AG20443 (cell line): ENCODE data around the gene CFC1.
"Not testable (repeated sequence)": the region's sequence is repeated elsewhere in the genome, so short reads cannot be mapped to it uniquely, and the experiment has no call there.

Source experiments
- DNase-seq: peaks from one replicate; pipeline ENCODE4 v3.0.0; 2012; ENCODE audit warnings: low spot score, mixed read lengths

The CFC1 gene

DNA sequence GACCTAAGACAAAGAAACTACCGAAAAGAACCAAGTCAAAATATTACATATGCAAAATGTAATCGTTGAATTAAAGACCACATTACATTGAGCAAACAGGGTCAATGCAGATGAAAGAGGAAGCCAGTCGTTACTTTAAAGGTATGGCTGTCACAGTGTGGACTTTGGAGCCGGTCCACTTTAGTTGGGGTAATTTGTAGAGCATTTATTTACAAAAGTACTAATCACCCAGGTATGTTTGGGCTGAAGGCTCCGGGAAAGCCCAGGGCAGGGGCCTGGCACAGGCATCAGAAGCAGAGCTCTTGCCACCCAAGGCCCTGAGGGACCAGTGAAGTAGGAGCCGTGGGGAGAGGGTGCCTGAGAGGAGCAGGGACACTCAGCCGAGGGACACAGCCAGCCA is 15.8 kb downstream of the CFC1 start:
- not testable (repeated sequence) for DNase-seq

DNA sequence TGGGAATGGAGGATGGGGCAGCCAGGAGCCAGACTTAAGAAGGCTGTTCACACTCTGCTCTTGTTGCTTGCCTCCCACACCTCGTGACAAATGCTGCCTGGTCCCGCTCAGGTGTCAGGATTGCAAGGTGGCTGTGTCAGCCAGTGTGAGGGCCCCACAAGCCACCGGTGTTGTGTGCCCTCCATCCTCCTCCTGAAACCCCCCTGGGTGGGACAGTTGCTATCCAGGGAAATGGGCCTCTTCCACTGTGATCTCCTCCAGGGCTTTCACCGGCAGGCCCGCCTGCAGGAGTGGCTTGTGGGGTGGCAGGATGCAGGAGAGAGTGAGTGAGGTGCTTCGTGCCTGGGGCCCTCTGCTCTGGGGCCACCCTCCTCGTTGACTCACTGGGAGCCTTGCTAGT is 16.4 kb downstream of the CFC1 start:
- not testable (repeated sequence) for DNase-seq

- DNase-seq = not testable (repeated sequence)
Measured at GRCh38 chr2:130581491-130581890, 17.9 kb downstream of the CFC1 start.

GRCh38 chr2:130579121-130579520 is 20.3 kb downstream of the CFC1 start:
- DNase-seq = not testable (repeated sequence)

DNA sequence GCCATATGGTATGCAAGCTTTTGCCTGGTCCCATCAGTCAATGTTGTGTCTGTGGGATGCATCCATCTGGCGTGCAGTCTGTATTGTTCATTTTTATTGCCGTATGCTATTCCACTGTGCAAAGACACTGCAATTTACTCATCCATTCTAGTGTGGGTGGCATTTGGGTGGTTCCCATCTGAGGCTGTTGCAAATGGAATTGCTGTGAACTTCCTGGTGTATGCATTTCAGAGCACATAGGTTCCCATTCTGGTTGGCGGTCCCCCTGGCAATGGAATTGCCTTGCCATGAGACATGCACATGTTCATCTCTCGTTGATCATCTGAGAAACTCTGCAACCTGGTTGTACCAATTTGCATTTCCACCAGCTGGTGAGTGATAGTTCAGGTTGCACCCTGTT is 21.8 kb downstream of the CFC1 start:
- DNase-seq = not testable (repeated sequence)

DNA sequence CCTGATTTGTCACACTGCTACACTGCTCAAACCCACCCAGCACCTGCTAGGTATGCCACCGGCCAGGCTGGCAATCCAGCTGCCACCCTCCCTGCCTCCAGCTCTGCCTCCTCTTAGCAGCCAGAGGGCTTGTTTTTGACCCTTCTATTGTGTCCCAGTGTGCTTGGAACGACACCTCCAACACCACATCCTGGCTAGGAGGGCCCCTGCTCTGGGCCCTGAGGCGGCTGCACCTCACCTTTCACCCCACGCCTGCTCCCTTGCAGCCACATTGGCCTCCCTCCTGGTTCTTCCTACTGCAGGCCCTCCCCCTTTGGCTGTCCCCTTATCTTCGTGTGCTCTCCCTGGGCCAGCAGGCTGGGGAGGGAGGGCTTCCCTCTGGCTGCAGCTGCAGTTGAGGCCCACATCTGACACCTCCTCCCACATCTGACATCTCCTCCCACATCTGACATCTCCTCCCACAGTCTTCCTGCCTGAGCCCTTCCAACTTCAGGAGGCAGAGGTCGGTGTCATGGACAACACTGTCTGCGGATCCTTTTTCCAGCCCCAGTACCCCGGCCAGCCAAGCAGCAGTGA is 23.1 kb downstream of the CFC1 start:
- DNase-seq = not testable (repeated sequence)

GRCh38 chr2:130574230-130574629 is 25.1 kb downstream of the CFC1 start:
- not testable (repeated sequence) for DNase-seq

GRCh38 chr2:130571929-130572328 is 27.4 kb downstream of the CFC1 start:
- DNase-seq = not testable (repeated sequence)

DNA sequence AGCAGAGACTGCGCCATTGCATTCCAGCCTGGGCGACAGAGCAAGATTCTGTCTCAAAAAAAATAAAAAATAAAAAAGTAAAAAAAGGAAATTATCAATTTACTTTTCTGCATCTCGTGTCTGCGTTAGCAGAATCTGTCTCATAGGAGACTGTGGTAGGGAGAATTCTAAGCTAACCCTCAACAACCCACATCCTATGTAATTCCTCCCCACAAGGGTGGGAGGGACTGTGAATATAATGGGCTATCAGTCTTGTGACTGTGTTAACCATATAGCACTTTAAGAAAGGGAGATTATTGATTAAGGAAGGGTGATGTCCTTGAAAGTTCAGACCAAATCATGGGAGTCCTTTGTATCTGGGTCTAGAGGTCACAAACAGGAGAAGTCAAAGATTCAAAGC is 33.2 kb downstream of the CFC1 start:
- not testable (repeated sequence) for DNase-seq

- DNase-seq = not testable (repeated sequence)
Measured at GRCh38 chr2:130556441-130556840, 42.9 kb downstream of the CFC1 start.

GRCh38 chr2:130554178-130554577 is 45.2 kb downstream of the CFC1 start:
- not testable (repeated sequence) for DNase-seq

DNA sequence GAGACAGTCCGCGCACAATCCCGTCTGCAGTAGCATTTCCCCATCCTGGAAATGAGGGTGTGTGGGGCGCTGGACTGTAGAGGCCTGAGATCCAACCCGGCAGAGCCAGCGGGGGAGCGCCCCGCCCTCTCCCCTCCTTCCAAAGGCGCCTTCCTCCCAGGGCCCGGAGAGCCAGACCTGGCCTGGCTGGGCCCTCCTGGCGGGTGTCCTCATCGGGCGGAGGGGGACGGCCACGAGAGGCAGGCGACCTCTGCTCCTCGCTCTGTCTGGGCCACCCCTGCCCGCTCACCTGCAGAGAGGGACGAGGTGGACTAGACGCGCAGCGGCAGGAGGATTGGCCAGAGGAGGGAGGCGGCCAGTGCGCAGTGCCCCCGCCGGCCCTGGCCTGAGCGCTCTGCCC is 49.9 kb downstream of the CFC1 start:
- DNase-seq = not testable (repeated sequence)

DNA sequence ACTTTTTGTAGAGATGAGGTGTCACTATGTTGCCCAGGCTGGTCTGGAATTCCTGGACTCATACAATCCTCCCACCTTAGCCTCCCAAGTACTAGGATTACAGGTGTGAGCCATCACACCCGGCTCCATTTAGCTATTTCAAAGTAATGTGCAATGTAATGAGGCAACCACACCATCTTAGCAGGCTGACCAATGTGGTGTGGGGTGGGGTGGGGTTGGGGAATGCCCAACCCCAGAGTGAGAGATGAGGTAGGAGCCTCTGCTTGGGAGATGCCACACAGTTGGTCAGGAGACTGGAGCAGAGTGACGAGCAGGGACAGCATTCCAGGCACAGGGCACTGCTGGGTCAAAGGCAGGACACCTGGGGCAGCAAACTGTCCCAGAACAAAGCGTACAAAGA is 51.0 kb downstream of the CFC1 start:
- not testable (repeated sequence) for DNase-seq

GRCh38 chr2:130544978-130545377 is 54.4 kb downstream of the CFC1 start:
- DNase-seq = not testable (repeated sequence)

DNA sequence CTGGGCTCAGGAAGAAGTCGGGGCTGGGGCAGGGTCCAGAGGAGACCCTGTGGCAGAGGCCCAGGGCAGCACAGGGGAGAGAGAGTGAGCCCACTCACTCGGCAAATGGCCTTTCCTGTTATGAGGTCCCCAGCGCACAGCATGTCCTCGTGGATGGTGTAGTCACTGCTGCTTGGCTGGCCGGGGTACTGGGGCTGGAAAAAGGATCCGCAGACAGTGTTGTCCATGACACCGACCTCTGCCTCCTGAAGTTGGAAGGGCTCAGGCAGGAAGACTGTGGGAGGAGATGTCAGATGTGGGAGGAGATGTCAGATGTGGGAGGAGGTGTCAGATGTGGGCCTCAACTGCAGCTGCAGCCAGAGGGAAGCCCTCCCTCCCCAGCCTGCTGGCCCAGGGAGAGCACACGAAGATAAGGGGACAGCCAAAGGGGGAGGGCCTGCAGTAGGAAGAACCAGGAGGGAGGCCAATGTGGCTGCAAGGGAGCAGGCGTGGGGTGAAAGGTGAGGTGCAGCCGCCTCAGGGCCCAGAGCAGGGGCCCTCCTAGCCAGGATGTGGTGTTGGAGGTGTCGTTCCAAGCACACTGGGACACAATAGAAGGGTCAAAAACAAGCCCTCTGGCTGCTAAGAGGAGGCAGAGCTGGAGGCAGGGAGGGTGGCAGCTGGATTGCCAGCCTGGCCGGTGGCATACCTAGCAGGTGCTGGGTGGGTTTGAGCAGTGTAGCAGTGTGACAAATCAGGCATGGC is 55.4 kb downstream of the CFC1 start:
- not testable (repeated sequence) for DNase-seq

DNA sequence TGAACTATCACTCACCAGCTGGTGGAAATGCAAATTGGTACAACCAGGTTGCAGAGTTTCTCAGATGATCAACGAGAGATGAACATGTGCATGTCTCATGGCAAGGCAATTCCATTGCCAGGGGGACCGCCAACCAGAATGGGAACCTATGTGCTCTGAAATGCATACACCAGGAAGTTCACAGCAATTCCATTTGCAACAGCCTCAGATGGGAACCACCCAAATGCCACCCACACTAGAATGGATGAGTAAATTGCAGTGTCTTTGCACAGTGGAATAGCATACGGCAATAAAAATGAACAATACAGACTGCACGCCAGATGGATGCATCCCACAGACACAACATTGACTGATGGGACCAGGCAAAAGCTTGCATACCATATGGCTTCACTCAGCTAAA is 56.6 kb downstream of the CFC1 start:
- DNase-seq = not testable (repeated sequence)
